HEK293 (cell line): ENCODE results near the gene LEP.

Experiments
- CTCF ChIA-PET: fragments of 350-600 bp; formaldehyde crosslinking; extraction: SDS; loops from one replicate; lab custom pipeline; 2021; ENCODE audit warnings: antibody characterized with exemption; lab: Yijun Ruan, JAX
- POLR2A ChIA-PET: fragments of 300-600 bp; formaldehyde crosslinking; extraction: SDS; loops from one replicate; lab custom pipeline; 2020; ENCODE audit warnings: antibody characterized with exemption, inconsistent platforms; lab: Yijun Ruan, JAX
- H3K27ac ChIP-seq: fragments of 200-500 bp; sonication (Bioruptor generic); 2 replicates; pipeline ENCODE4 v1.5.1; 2014; ENCODE audit warnings: low read depth, low read length, control low read depth, inconsistent platforms; ENCODE audit errors: extremely low read depth
- H3K36me3 ChIP-seq, 2 experiments: fragments of 200-500 bp in 1 of 2; sonication (Bioruptor generic) in 1 of 2; 1 replicate in 1 of 2; 2 replicates in 1 of 2; pipeline ENCODE4 v1.5.1; 2014 to 2017; ENCODE audit warnings: inconsistent platforms in 2 of 2, low read length in 2 of 2; ENCODE audit not compliant: control insufficient read depth in 2 of 2, insufficient read depth in 1 of 2
- H3K4me1 ChIP-seq: fragments of 200-500 bp; sonication (Bioruptor generic); 2 replicates; pipeline ENCODE4 v1.5.1; 2014; ENCODE audit warnings: mild to moderate bottlenecking, low read length, inconsistent platforms; ENCODE audit not compliant: control insufficient read depth, insufficient read depth
- H3K4me3 ChIP-seq: 2 replicates; pipeline ENCODE4 v1.5.1; 2011; ENCODE audit warnings: low read depth, mild to moderate bottlenecking, control low read depth, low read length, moderate library complexity
- H3K9me3 ChIP-seq: fragments of 200-500 bp; sonication (Bioruptor generic); 2 replicates; pipeline ENCODE4 v1.5.1; 2014; ENCODE audit warnings: low read depth, low read length, inconsistent platforms; ENCODE audit not compliant: control insufficient read depth, insufficient read depth
- GFI1B ChIP-seq: fragments of 450-650 bp; formaldehyde crosslinking; IDR thresholded peaks from 2 replicates; pipeline ENCODE4 v1.5.1; 2016; ENCODE audit warnings: missing biosample characterization, missing genetic modification characterization
- GLIS1 ChIP-seq: fragments of 450-650 bp; formaldehyde crosslinking; IDR thresholded peaks from 2 replicates; pipeline ENCODE4 v1.5.1; 2016; ENCODE audit warnings: missing biosample characterization, missing genetic modification characterization
- MYNN ChIP-seq: fragments of 450-650 bp; formaldehyde crosslinking; IDR thresholded peaks from 2 replicates; pipeline ENCODE4 v1.5.1; 2016; ENCODE audit warnings: missing biosample characterization, missing genetic modification characterization, borderline replicate concordance
- MZF1 ChIP-seq: fragments of 450-650 bp; formaldehyde crosslinking; IDR thresholded peaks from 2 replicates; pipeline ENCODE4 v1.5.1; 2017; ENCODE audit warnings: missing biosample characterization, missing genetic modification characterization, borderline replicate concordance
- PRDM10 ChIP-seq: fragments of 450-650 bp; formaldehyde crosslinking; IDR thresholded peaks from 2 replicates; pipeline ENCODE4 v1.5.1; 2016; ENCODE audit warnings: missing biosample characterization, missing genetic modification characterization
- REST ChIP-seq: fragments of 450-650 bp; formaldehyde crosslinking; IDR thresholded peaks from 2 replicates; pipeline ENCODE4 v1.5.1; 2016; ENCODE audit warnings: missing biosample characterization, missing genetic modification characterization
- SP7 ChIP-seq: fragments of 450-650 bp; formaldehyde crosslinking; IDR thresholded peaks from 2 replicates; pipeline ENCODE4 v1.5.1; 2016; ENCODE audit warnings: missing biosample characterization, missing genetic modification characterization
- YY1 ChIP-seq: fragments of 450-650 bp; formaldehyde crosslinking; IDR thresholded peaks from 2 replicates; pipeline ENCODE4 v1.5.1; 2018; ENCODE audit warnings: missing biosample characterization, missing genetic modification characterization
- ZBTB8A ChIP-seq: fragments of 450-650 bp; formaldehyde crosslinking; IDR thresholded peaks from 2 replicates; pipeline ENCODE4 v1.5.1; 2016; ENCODE audit warnings: missing biosample characterization, missing genetic modification characterization
- ZFP41 ChIP-seq: fragments of 450-650 bp; formaldehyde crosslinking; IDR thresholded peaks from 2 replicates; pipeline ENCODE4 v1.5.1; 2016; ENCODE audit warnings: missing biosample characterization, missing genetic modification characterization, borderline replicate concordance
- ZFP69B ChIP-seq: fragments of 450-650 bp; formaldehyde crosslinking; IDR thresholded peaks from 2 replicates; pipeline ENCODE4 v1.5.1; 2016; ENCODE audit warnings: missing biosample characterization, missing genetic modification characterization
- ZNF184 ChIP-seq: fragments of 450-650 bp; IDR thresholded peaks from 2 replicates; pipeline ENCODE4 v1.5.1; 2018; ENCODE audit warnings: missing biosample characterization, mild to moderate bottlenecking, missing genetic modification characterization
- ZNF223 ChIP-seq: fragments of 450-650 bp; formaldehyde crosslinking; IDR thresholded peaks from 2 replicates; pipeline ENCODE4 v1.5.1; 2016; ENCODE audit warnings: missing biosample characterization, missing genetic modification characterization
- ZNF24 ChIP-seq: fragments of 450-650 bp; formaldehyde crosslinking; IDR thresholded peaks from 2 replicates; pipeline ENCODE4 v1.5.1; 2016; ENCODE audit warnings: missing biosample characterization, missing genetic modification characterization
- ZNF335 ChIP-seq: fragments of 450-650 bp; formaldehyde crosslinking; conservative IDR thresholded peaks from 2 replicates; pipeline ENCODE4 v1.5.1; 2016; ENCODE audit warnings: missing biosample characterization, missing genetic modification characterization
- ZNF449 ChIP-seq: fragments of 450-650 bp; formaldehyde crosslinking; IDR thresholded peaks from 2 replicates; pipeline ENCODE4 v1.5.1; 2017; ENCODE audit warnings: missing biosample characterization, mild to moderate bottlenecking, missing genetic modification characterization, moderate library complexity
- ZNF623 ChIP-seq: fragments of 450-650 bp; formaldehyde crosslinking; IDR thresholded peaks from 2 replicates; pipeline ENCODE4 v1.5.1; 2016; ENCODE audit warnings: missing biosample characterization, missing genetic modification characterization
- ZSCAN5A ChIP-seq: fragments of 450-650 bp; formaldehyde crosslinking; IDR thresholded peaks from 2 replicates; pipeline ENCODE4 v1.5.1; 2016; ENCODE audit warnings: missing biosample characterization, missing genetic modification characterization
- TF ChIP-seq, protein P1 (sequence below): fragments of 450-650 bp; formaldehyde crosslinking; IDR thresholded peaks from 2 replicates; pipeline ENCODE4 v1.5.1; 2017; ENCODE audit warnings: missing biosample characterization, missing genetic modification characterization
- TF ChIP-seq, protein P2 (sequence below): fragments of 450-650 bp; formaldehyde crosslinking; optimal IDR thresholded peaks from 2 replicates; pipeline ENCODE3; 2016; ENCODE audit warnings: missing biosample characterization, mild to moderate bottlenecking, missing genetic modification characterization

The LEP gene

GRCh38 chr7:128266883-128267594 is 26.0 kb downstream of the LEP start:
- H3K27ac ChIP-seq: no peak overlapping the region
- ChIA-PET CTCF (interaction anchor here (0.7 to 1.3 kb wide), 2 partner anchors 14 to 80 kb away, joined by 4 read pairs; no protein-coding TSS in a partner anchor), POLR2A (no interaction called here)
- TF ChIP-seq ZNF24 (tag by site-specific recombination) (peak; percentile 25; the same call in 1 of the 2 replicates), ZFP41 (tag by site-specific recombination) (no peak), ZSCAN5A (tag by site-specific recombination) (no peak), YY1 (tag by site-specific recombination) (no peak), ZNF623 (tag by site-specific recombination) (no peak), GFI1B (tag by site-specific recombination) (no peak), PRDM10 (tag by site-specific recombination) (peak; percentile 78), ZNF184 (tag by site-specific recombination) (no peak), ZBTB8A (tag by site-specific recombination) (peak; percentile 32; the same call in 1 of the 2 replicates), REST (tag by site-specific recombination) (no peak), MZF1 (tag by site-specific recombination) (peak; percentile 83), ZNF335 (tag by site-specific recombination) (peak; percentile 99), ZNF223 (tag by site-specific recombination) (no peak), MYNN (tag by site-specific recombination) (peak; percentile 78), ZFP69B (peak; percentile 55; the same call in 1 of the 2 replicates), ZNF449 (tag by site-specific recombination) (peak; percentile 33; the same call in 1 of the 2 replicates), GLIS1 (tag by site-specific recombination) (peak; percentile 39; the same call in 1 of the 2 replicates), SP7 (tag by site-specific recombination) (0 out of 2 replicates have a peak, but pooled peaks have one; percentile 13)
- TF ChIP-seq, protein P1, sequence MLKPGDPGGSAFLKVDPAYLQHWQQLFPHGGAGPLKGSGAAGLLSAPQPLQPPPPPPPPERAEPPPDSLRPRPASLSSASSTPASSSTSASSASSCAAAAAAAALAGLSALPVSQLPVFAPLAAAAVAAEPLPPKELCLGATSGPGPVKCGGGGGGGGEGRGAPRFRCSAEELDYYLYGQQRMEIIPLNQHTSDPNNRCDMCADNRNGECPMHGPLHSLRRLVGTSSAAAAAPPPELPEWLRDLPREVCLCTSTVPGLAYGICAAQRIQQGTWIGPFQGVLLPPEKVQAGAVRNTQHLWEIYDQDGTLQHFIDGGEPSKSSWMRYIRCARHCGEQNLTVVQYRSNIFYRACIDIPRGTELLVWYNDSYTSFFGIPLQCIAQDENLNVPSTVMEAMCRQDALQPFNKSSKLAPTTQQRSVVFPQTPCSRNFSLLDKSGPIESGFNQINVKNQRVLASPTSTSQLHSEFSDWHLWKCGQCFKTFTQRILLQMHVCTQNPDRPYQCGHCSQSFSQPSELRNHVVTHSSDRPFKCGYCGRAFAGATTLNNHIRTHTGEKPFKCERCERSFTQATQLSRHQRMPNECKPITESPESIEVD (tag by site-specific recombination): no peak
- TF ChIP-seq, protein P2, sequence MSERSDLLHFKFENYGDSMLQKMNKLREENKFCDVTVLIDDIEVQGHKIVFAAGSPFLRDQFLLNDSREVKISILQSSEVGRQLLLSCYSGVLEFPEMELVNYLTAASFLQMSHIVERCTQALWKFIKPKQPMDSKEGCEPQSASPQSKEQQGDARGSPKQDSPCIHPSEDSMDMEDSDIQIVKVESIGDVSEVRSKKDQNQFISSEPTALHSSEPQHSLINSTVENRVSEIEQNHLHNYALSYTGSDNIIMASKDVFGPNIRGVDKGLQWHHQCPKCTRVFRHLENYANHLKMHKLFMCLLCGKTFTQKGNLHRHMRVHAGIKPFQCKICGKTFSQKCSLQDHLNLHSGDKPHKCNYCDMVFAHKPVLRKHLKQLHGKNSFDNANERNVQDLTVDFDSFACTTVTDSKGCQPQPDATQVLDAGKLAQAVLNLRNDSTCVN (tag by site-specific recombination): no peak

More at GRCh38 chr7:128266883-128267594, 26.0 kb downstream of the LEP start:
- Histone ChIP-seq H3K9me3 (no peaks in the 10 kb centered on the region), H3K4me1 (no peaks in the 10 kb centered on the region), H3K36me3 (no peaks in the 10 kb centered on the region), H3K4me3 (no peak overlapping the region)
